Epithelial cell of proximal tubule (primary cell): ENCODE results near the gene SMS. TPM values are rescaled to one million over a fixed set of nuclear protein-coding genes. Genes with fewer than 3 reads are reported as not detected.

Experiments used
- DNase-seq: peaks from one replicate; pipeline ENCODE4 v3.0.0-alpha.2; 2011; ENCODE audit warnings: low read depth
- H3K4me3 ChIP-seq: 2 replicates; pipeline ENCODE4 v1.5.1; 2011; ENCODE audit warnings: low read depth, mild to moderate bottlenecking, low read length
- total RNA-seq: library from RNA; depleted of rRNA; stranded (reverse); fragments of >200 nt; gene quantifications from 2 replicates; pipeline ENCODE4 v1.2.3, GENCODE V29; 2015
- TF ChIP-seq, protein P1 (sequence below): conservative IDR thresholded peaks from 2 replicates; pipeline ENCODE4 v1.5.1; 2012; ENCODE audit warnings: low read depth, mild to moderate bottlenecking, low read length

Gene SMS
- total RNA-seq, 1 donor from 2014 or later, result 326 TPM

DNA sequence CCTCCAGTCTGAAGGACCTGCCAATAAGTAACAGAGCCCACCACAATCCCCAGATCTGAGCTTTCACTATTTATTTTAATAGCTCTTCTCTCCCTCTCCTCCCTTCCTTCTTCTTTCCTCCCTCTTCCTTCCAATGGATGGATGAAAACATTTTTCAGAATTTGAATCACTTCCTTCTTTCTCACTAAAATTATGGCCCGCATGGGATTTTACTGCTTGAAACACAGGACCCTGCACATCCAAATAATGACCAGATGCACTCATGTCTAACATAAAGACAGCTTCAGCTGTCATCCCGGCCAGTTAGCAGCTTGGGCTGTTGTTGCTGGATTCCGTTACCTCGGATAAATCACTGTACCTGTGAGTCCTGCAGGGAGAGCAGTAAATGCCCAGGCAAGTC, 86.2 kb downstream of the SMS start:
- H3K4me3 ChIP-seq, result no peak overlapping the region
- TF ChIP-seq, protein P1, sequence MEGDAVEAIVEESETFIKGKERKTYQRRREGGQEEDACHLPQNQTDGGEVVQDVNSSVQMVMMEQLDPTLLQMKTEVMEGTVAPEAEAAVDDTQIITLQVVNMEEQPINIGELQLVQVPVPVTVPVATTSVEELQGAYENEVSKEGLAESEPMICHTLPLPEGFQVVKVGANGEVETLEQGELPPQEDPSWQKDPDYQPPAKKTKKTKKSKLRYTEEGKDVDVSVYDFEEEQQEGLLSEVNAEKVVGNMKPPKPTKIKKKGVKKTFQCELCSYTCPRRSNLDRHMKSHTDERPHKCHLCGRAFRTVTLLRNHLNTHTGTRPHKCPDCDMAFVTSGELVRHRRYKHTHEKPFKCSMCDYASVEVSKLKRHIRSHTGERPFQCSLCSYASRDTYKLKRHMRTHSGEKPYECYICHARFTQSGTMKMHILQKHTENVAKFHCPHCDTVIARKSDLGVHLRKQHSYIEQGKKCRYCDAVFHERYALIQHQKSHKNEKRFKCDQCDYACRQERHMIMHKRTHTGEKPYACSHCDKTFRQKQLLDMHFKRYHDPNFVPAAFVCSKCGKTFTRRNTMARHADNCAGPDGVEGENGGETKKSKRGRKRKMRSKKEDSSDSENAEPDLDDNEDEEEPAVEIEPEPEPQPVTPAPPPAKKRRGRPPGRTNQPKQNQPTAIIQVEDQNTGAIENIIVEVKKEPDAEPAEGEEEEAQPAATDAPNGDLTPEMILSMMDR, result no peak
- no peak for DNase-seq

DNA sequence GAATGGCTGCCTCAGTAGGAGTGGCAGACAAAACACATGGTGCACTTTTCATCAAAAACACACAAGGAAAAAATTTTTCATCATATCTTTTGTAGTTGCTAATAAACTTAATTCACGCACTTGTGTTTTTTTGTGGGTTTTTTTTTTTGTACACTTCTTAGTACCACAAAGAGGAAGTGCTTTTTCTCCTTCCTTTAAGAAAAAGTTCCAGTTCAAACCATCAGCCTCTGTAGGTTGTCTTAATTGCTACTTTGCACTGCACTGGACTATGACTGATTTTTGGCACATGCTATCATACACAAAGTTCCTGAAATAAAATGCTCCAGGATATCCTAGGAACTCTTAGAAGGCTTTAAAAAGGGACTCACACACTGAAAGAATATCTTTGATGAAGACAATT, 91.6 kb downstream of the SMS start, which contains the start of gene PHEX:
TSS of gene PHEX (plus strand) at position 242 of the 400 bp plus-strand sequence. CDS start 681 bp downstream, outside the sequence.
- DNase-seq, result no peak
- no peak within 1 kb of the TSS for H3K4me3 ChIP-seq
- TF ChIP-seq, protein P1, result no peak

DNA sequence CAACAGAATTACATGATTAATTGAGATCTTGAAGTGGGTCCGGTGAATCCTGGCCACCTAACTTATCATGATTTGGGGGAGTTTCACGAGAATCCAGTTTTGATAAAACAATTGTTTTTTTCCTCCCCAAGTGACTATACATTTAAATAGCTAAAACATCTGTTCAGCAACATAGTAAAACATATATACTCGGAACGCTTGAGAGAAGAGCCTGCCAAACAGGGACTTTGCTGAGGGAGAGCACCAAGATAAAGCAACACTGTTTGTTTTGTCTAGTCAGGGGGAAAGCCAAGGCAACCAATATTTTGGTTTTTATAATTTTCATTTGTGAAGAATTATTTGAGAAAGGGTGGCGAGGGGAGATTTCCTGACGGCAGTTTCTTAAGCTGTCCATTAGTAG, 92.0 kb downstream of the SMS start:
- TF ChIP-seq, protein P1, result no peak
- DNase-seq, result no peak
- no peak overlapping the region for H3K4me3 ChIP-seq

DNA sequence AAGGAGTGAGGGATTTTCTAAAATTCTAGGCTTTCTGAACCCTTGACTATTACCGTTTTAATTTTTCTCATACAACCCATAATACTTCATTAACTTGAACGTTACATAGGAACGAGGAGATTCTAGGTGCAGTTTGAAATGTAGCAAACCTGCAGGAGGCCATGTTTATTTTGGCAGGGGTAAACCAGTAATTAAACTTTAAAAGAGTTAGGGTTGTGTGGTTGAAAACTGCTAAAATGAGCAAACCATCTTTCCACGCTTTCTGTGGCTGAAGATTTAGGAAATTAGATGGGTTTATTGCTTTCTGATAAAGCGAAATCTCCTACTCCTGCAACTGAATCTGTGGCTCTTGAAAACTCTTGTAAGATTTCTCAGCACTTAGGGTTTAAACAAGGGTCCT, 93.3 kb downstream of the SMS start:
- no peak for DNase-seq
- no peak overlapping the region for H3K4me3 ChIP-seq
- TF ChIP-seq, protein P1, result no peak

DNA sequence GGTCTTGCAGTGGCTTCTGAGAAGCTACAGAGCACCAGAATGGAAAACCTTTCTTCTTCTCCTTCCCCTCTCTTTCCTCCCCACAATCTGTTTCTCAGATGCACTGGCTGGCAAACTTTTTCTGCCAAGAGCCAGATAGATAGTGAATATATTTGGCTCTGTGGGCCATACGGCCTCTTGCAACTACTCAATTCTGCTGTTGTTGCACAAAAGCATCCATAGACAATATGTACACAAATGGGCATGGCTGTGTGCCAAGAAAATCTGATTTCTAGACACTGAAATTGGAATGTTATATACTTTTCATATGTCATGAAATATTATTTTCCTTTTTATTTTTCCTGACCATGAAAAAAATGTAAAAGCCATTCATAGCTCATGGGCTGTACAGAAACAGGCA, 94.7 kb downstream of the SMS start:
- TF ChIP-seq, protein P1, result no peak
- H3K4me3 ChIP-seq, result no peak overlapping the region
- no peak for DNase-seq

DNA sequence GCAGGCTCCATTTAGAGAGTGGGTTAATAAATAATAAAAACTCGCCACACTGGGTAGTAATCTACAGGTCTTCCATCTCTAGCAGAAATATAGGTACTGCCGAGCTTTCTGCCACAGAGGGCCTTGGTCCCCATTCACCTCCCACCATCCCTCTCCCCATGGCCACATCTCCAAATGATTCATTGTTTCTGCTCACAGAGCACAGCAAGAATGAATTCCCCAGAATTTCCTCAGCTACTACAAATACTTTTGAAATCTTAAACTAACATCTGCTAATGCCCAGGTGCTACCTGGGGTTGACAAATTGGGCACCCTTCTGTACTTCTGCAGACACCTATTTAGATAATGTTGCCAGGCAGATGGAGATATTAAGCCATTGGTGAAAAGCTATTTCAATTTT, 96.7 kb downstream of the SMS start:
- TF ChIP-seq, protein P1, result no peak
- DNase-seq, result no peak
- H3K4me3 ChIP-seq, result no peak overlapping the region

DNA sequence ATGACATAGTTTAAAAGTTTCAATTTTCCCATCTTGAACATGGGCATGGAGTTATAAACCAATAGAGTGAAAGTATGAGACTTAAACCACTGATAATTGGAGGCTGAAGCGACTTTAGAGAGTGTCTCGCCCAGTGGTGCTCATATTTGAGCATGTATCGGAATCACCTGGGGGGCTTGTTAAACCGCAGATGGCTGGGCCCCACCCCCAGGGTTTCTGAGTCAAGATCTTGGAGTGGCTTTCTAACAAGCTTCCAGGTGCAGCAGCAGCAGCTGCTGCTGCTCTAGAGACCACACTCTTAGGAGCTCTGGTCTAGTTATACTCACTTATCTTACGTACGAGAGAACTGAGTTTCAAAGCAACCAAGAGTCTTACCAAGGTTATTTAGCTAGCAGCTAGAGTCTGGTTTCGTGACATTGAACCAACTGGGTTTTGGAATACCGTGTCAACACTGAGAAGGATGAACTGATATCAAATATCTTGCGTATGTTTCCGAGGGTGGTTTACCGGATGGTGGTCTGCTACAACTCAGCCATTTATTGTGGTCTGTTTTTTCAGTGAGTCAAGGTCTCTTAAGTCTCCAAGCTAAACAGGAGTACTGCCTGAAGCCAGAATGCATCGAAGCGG, 97.5 kb downstream of the SMS start:
- DNase-seq, result no peak
- TF ChIP-seq, protein P1, result no peak
- H3K4me3 ChIP-seq, result no peak overlapping the region
